ENCODE measurements around the gene CD101. TPM values are rescaled to one million over a fixed set of nuclear protein-coding genes. Genes with fewer than 3 reads are reported as not detected.

Gene CD101
- total RNA-seq, 1 experiment from 2014 or later = 1.8 TPM

DNA sequence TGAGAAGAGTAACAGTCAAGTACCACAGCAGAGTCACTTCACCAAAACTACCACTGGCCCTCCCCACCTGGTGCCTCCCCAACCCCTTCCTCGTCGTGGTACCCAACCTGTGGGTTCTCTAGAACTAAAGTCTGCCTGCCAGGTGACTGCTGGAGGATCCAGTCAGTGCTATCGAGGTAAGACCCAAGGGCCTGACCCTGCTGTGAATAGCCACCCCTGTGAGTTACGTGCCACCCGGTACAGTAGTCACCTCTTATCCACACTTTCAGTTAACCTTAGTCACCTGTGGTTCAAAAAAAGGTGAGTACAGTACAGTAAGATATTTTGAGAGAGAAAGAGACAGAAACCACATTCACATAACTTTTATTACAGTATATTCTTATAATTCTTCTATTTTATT is 75.1 kb downstream of the CD101 start:
- no peak overlapping the region for H2BK15ac ChIP-seq (ENCODE audit: low read depth, low read length)
- no peaks in the 10 kb centered on the region for H4K20me1 ChIP-seq (ENCODE audit: control insufficient read depth, insufficient read depth, insufficient read length)
- H3K27me3 Mint-ChIP-seq (ENCODE audit: low read depth) = no peaks in the 10 kb centered on the region
- no peak overlapping the region for H2BK20ac ChIP-seq (ENCODE audit: low read depth, low read length, poor library complexity, severe bottlenecking)
- H2BK12ac ChIP-seq (ENCODE audit: insufficient read length, low read depth, low read length) = no peak overlapping the region
- H4K8ac ChIP-seq (replicated peaks; ENCODE audit: insufficient read length, low read depth, low read length) = no peak overlapping the region
- peaks cover 0 to 2% of the 10 kb centered on the region in 2 experiments; a peak in 1 of 4 replicates for H3K4me1 Mint-ChIP-seq
- H3K27ac ChIP-seq (ENCODE audit: insufficient read length, low read depth, low read length) = no peak overlapping the region
- H3K36me3 Mint-ChIP-seq (ENCODE audit: insufficient read depth in 1 of 3, low read depth in 3 of 3) = peaks cover 40 to 78% (median 68%) of the 10 kb centered on the region in 3 experiments; a peak in 6 of 7 replicates
- H3K79me2 ChIP-seq (ENCODE audit: insufficient read depth, low read length) = no peaks in the 10 kb centered on the region; the same call in 1 of the 2 replicates
- no peak overlapping the region for H4K5ac ChIP-seq (ENCODE audit: insufficient read length, low read depth, low read length)
- H3K4me1 ChIP-seq (ENCODE audit: insufficient read depth, low read length) = no peaks in the 10 kb centered on the region
- H3K56ac ChIP-seq (ENCODE audit: insufficient read length, low read depth, low read length) = no peak overlapping the region
- H3K4me2 ChIP-seq (ENCODE audit: insufficient read depth, insufficient read length, low read length) = no peak overlapping the region
- TF ChIP-seq, protein P1, sequence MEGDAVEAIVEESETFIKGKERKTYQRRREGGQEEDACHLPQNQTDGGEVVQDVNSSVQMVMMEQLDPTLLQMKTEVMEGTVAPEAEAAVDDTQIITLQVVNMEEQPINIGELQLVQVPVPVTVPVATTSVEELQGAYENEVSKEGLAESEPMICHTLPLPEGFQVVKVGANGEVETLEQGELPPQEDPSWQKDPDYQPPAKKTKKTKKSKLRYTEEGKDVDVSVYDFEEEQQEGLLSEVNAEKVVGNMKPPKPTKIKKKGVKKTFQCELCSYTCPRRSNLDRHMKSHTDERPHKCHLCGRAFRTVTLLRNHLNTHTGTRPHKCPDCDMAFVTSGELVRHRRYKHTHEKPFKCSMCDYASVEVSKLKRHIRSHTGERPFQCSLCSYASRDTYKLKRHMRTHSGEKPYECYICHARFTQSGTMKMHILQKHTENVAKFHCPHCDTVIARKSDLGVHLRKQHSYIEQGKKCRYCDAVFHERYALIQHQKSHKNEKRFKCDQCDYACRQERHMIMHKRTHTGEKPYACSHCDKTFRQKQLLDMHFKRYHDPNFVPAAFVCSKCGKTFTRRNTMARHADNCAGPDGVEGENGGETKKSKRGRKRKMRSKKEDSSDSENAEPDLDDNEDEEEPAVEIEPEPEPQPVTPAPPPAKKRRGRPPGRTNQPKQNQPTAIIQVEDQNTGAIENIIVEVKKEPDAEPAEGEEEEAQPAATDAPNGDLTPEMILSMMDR (conservative IDR thresholded peaks at IDR 0.05) = no peak
- H3K14ac ChIP-seq (ENCODE audit: insufficient read depth, low read length) = no peak overlapping the region
- H3K9me3 ChIP-seq (ENCODE audit: control insufficient read depth, low read depth, low read length) = no peaks in the 10 kb centered on the region
- no peak overlapping the region for H4K91ac ChIP-seq (ENCODE audit: insufficient read length, low read depth, low read length)
- no peak overlapping the region for H2AFZ ChIP-seq (ENCODE audit: low read length)
- H2BK5ac ChIP-seq (ENCODE audit: insufficient read length, low read length) = no peak overlapping the region
- no peak overlapping the region for H3K27ac Mint-ChIP-seq
- no peaks in the 10 kb centered on the region for H3K9me3 Mint-ChIP-seq
- H3T11ph ChIP-seq (ENCODE audit: low read length) = no peak overlapping the region
- no peaks in the 10 kb centered on the region for H3K27me3 ChIP-seq (ENCODE audit: insufficient read depth, low read length)
- H3K23ac ChIP-seq (ENCODE audit: insufficient read length, low read depth, low read length) = no peak overlapping the region
- H3K9ac ChIP-seq (ENCODE audit: extremely low read depth, insufficient read length, low read length) = no peak overlapping the region
- no peak for DNase-seq
- H3K4ac ChIP-seq (ENCODE audit: low read depth, low read length) = no peak overlapping the region
- H3K23me2 ChIP-seq (ENCODE audit: insufficient read length, low read depth, low read length, poor library complexity, severe bottlenecking) = no peaks in the 10 kb centered on the region
- H3K79me1 ChIP-seq (ENCODE audit: insufficient read depth, low read depth, low read length, poor library complexity, severe bottlenecking) = no peaks in the 10 kb centered on the region
- no peak overlapping the region for H2AK5ac ChIP-seq (ENCODE audit: insufficient read length, low read length)
- no CpG with 5 or more reads among the region's 5 CpGs for WGBS (ENCODE audit: extremely low coverage, insufficient read length, low lambda C conversion rate)
- no peak overlapping the region for H2BK120ac ChIP-seq (ENCODE audit: low read depth, low read length, poor library complexity, severe bottlenecking)
- H3K18ac ChIP-seq (ENCODE audit: insufficient read length, low read depth, low read length) = no peak overlapping the region
- no peak overlapping the region for H3K4me3 Mint-ChIP-seq

Data from H9 (cell line).